Measurements from ENCODE around the gene TULP4.
"Not testable (repeated sequence)": the region's sequence is repeated elsewhere in the genome, so short reads cannot be mapped to it uniquely, and the experiment has no call there.

Gene TULP4

DNA sequence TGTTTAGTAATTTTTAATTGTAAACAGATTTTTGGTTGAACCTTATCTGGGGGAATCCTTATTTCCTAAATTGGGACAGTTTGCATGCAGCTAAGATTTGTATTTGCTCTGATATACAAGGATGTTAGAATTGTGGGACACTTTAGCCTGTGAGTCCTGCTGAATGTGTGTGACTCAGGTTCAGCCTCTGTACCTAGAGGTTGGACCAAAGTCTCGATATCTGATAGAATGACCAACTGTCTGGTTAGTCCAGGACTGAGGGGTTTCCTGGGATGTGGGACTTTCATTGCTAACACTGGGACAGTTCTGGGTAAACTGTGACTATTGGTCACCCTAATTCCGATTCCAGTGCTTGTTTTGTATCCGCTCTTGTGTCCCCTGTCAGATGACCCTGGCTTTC lies 20.2 kb upstream of the TULP4 start:
- no peak for TF ChIP-seq TARDBP (IDR thresholded peaks at IDR 0.05)
- no peak for DNase-seq (ENCODE audit: extremely low spot score)
- ChIA-PET POLR2A (no interaction called here), CTCF (no interaction called here)

DNA sequence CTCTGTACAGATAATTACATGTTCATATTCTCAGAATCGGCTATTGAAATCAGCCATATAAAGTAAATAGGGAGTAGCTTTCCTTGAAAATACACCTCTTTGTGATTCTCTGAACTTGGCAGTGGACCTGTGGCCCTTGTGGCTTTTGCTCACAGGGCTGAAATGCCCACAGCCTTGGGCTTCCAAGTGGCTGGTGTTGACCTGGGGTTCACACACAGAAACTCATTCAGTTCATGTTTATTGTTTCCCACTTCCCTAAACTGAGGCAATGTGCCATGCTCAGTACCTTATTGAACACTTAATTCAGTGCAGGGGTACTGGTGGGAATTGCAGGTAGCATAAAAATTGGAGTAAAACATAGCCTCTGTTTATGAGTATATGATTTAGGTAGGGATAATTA lies 19.1 kb upstream of the TULP4 start:
- ChIA-PET CTCF (no interaction called here), POLR2A (no interaction called here)
- no peak for TF ChIP-seq BHLHE40 (IDR thresholded peaks at IDR 0.05; ENCODE audit: borderline replicate concordance)
- TF ChIP-seq ARNT (IDR thresholded peaks at IDR 0.05) = no peak
- TF ChIP-seq FOXM1 (IDR thresholded peaks at IDR 0.05; ENCODE audit: borderline replicate concordance) = no peak
- TF ChIP-seq TARDBP (IDR thresholded peaks at IDR 0.05) = no peak
- TF ChIP-seq FOXK2 (IDR thresholded peaks at IDR 0.05) = no peak
- no peak for TF ChIP-seq CTBP1 (IDR thresholded peaks at IDR 0.05; ENCODE audit: borderline replicate concordance)
- TF ChIP-seq FOXA1 (IDR thresholded peaks at IDR 0.05) = no peak
- no peak for TF ChIP-seq ZNF384 (IDR thresholded peaks at IDR 0.05)
- no peak for TF ChIP-seq ELF4 (IDR thresholded peaks at IDR 0.05)
- no peak for TF ChIP-seq HDGF (IDR thresholded peaks at IDR 0.05; ENCODE audit: borderline replicate concordance)
- no peak for DNase-seq (ENCODE audit: extremely low spot score)

DNA sequence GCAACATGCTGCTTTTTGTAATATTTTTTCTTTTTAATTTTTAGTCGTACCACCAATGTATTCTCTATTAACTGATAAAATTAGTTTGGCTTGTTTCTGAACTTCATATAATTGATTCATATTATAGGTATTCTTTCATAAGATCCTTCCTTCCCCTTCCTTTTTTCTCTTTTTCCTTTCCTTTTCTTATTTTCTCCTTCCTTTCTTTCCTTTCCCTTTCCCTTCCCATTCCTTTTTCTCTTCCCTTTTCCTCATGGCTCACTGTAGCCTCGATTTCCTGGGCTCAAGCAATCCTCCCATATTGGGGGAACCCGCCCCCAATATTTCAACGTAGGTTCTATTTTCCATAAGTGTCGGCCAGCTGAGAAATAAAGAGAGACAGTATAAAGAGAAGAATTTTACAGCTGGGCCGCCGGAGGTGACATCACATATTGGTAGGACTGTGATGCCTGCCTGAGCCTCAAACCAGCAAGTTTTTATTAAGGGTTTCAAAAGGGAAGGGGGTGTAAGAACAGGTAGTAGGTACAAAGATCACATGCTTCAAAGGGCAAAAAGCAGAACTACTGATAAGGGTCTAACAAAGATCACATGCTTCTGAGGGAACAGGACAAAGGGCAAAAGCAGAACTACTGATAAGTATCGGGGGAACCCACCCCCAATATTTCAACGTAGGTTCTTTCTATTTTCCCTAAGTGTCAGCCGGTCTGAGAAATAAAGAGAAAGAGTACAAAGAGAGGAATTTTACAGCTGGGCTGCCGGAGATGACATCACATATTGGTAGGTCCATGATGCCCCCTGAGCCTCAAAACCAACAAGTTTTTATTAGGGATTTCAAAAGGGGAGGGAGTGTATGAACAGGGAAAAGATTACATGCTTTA lies 16.1 kb upstream of the TULP4 start:
- DNase-seq (ENCODE audit: extremely low spot score); CTCF ChIA-PET; POLR2A ChIA-PET: not testable (repeated sequence)

DNA sequence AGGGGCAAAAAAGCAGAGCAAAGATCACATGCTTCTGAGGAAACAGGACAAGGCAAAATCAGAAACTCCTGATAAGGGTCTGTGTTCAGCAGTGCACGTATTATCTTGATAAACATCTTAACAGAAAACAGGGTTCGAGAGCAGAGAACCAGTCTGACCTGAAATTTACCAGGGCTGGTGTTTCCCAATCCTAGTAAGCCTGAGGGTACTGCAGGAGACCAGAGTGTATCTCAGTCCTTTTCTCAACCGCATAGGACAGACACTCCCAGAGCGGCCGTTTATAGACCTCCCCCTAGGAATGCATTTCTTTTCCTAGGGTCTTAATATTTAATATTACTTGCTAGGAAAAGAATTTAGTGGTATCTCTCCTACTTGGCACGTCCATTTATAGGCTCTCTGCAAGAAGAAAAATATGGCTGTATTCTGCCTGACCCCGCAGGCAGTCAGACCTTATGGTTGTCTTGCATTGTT lies 15.4 kb upstream of the TULP4 start:
- POLR2A ChIA-PET; CTCF ChIA-PET; DNase-seq (ENCODE audit: extremely low spot score): not testable (repeated sequence)

DNA sequence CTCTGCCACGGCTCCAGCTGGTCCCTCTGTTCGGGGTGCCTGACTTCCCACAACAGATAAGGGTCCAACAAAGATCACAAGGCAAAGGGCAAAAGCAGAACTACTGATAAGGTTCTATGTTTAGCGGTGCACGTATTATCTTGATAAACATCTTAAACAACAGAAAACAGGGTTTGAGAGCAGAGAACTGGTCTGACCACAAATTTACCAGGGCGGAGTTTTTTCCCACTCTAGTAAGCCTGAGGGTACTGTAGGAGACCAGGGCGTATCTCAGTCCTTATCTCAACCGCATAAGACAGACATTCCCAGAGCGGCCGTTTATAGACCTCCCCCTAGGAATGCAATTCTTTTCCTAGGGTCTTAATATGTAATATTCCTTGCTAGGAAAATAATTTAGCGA lies 14.6 kb upstream of the TULP4 start:
- CTCF ChIA-PET; DNase-seq (ENCODE audit: extremely low spot score); POLR2A ChIA-PET: not testable (repeated sequence)

DNA sequence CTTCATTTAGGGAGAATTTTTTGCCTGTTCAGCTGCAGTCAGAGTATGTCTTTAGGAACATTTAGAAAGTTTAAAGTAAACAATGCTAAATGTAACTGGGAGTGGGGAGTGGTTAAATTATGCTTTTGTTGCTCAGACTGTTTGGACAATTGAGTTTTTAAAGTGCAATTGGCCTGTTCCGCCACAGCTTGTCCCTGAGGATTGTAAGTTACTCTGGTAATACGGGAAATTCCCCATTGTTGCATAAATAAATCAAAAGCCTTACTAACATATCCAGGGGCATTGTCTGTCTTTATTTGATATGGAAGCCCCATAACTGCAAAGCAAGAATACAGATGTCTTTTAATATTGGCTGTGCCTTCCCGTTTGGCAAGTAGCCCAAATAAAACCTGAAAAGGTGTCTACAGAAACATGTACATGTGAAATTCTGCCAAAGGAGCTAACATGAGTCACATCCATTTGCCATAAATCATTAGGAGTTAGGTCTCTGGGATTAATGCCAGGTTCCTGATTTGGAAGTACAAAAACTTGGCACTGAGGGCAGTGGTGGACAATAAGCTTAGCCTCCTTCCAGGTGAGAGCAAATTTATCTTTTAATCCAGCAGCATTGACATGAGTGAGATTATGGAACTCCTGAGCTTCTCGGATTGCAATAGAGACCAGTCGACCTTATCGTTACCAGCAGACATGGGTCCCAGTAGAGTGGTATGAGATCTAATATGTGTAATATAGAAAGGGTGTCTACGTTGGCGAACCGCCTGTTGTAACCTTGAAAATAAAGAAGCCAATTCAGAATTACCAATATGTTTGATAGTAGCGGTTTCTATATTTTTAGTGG lies 11.7 kb upstream of the TULP4 start:
- CTCF ChIA-PET; DNase-seq (ENCODE audit: extremely low spot score); POLR2A ChIA-PET: not testable (repeated sequence)

DNA sequence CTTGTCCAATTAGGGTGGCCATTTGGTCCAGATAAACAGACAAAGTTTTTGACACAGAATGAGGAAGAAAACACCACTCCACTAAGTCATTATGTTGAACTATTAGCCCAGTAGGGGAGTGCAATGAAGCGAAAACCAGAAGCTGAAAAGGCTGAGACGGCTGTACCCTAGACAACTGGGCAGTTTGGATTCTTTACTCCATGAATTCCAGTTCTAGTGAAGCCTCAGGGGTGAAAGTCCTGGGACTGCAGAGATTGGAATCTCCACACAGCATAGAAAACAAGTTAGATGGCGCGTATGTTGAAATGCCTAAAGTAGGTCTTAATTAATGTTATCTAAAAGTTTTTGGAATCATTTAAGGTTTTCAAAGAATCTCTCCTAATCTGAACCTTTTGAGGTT lies 10.7 kb upstream of the TULP4 start:
- DNase-seq (ENCODE audit: extremely low spot score); CTCF ChIA-PET; POLR2A ChIA-PET: not testable (repeated sequence)

DNA sequence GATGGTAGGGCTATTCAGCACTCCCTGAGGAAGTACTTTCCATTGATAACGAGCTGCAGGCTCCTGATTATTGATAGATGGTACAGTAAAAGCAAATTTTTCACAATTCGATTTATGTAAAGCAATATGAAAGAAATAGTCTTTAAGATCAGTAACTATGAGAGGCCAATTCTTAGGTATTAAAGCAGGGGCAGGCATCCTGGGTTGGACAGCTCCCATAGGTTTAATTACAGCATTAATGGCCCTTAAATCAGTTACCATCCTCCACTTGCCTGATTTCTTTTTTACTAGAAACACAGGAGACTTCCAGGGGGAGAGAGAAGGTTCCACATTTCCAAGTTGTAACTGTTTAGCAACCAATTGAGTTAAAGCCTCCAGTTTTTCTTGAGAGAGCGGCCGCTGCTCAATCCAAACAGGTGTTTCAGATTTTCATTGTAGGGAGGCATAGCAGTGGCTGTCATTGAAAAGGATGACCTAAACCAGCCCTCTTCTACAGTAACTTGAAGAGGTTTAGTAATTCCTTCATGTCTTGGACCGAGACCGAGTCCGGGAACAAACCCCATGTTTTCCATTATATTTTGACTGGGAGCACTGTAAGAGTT lies 10.0 kb upstream of the TULP4 start:
- CTCF ChIA-PET; POLR2A ChIA-PET; DNase-seq (ENCODE audit: extremely low spot score): not testable (repeated sequence)

DNA sequence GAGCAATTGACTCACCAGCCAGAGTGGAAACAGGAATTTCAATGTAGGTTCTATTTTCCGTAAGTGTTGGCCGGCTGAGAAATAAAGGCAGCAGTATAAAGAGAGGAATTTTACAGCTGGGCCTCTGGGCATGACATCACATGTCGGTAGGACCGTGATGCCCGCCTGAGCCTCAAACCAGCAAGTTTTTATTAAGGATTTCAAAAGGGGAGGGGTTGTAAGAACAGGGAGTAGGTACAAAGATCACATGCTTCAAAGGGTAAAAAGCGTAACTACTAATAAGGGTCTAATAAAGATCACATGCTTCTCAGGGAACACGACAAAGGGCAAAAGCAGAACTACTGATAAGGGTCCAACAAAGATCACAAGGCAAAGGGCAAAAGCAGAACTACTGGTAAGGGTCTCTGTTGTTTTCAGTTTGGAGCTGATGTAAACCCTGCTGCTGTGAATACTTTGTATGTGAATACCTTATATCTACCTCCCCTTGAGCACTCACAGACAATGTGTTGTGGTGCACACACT lies 9.0 kb upstream of the TULP4 start:
- POLR2A ChIA-PET = no interaction called here
- TF ChIP-seq TARDBP (IDR thresholded peaks at IDR 0.05) (no peak), FOXA1 (IDR thresholded peaks at IDR 0.05) (no peak), L3MBTL2 (conservative IDR thresholded peaks at IDR 0.05) (no peak), ELF4 (IDR thresholded peaks at IDR 0.05) (no peak), LEF1 (IDR thresholded peaks at IDR 0.05; ENCODE audit: borderline replicate concordance) (no peak), ZNF384 (IDR thresholded peaks at IDR 0.05) (no peak), FOXM1 (IDR thresholded peaks at IDR 0.05; ENCODE audit: borderline replicate concordance) (no peak), HDGF (IDR thresholded peaks at IDR 0.05; ENCODE audit: borderline replicate concordance) (no peak), NFRKB (IDR thresholded peaks at IDR 0.05) (no peak), ARNT (IDR thresholded peaks at IDR 0.05) (no peak)
- DNase-seq (ENCODE audit: extremely low spot score) = no peak
- CTCF ChIA-PET = no interaction called here

DNA sequence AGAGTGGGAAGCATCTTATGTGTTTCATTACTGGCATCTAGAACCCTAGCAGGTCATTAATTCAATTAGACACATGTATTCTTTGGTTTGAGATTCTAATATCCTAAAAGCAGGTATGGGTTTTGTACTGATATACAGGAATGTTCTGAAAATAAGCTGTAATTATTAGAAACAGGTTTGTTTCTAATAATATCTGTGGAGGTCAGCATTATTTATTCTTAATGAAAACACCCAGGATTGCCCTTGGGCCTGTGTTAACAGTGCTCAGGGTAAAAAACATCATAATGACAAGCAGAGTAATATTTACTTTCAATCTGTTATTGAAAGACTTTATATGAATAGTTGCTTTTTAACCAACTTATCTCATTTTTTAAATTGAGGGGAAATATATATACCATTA lies 8.0 kb upstream of the TULP4 start:
- DNase-seq (ENCODE audit: extremely low spot score) = no peak
- no peak for TF ChIP-seq CTBP1 (IDR thresholded peaks at IDR 0.05; ENCODE audit: borderline replicate concordance)
- no peak for TF ChIP-seq FOXK2 (IDR thresholded peaks at IDR 0.05)
- TF ChIP-seq ELF4 (IDR thresholded peaks at IDR 0.05) = no peak
- no peak for TF ChIP-seq L3MBTL2 (conservative IDR thresholded peaks at IDR 0.05)
- TF ChIP-seq ZNF384 (IDR thresholded peaks at IDR 0.05) = no peak
- no peak for TF ChIP-seq LEF1 (IDR thresholded peaks at IDR 0.05; ENCODE audit: borderline replicate concordance)
- no peak for TF ChIP-seq HDGF (IDR thresholded peaks at IDR 0.05; ENCODE audit: borderline replicate concordance)
- TF ChIP-seq NFRKB (IDR thresholded peaks at IDR 0.05) = no peak
- no peak for TF ChIP-seq ARNT (IDR thresholded peaks at IDR 0.05)
- no peak for TF ChIP-seq BHLHE40 (IDR thresholded peaks at IDR 0.05; ENCODE audit: borderline replicate concordance)
- ChIA-PET POLR2A (no interaction called here), CTCF (interaction anchor here (0.6 kb wide), 1 partner anchor 55 kb away, joined by 3 read pairs; no protein-coding TSS in a partner anchor)
